Astrocyte (in vitro differentiated cells and primary cell): Measurements from ENCODE around the gene AHNAK.

ENCODE experiments used
- EZH2 ChIP-seq: IDR thresholded peaks from 2 replicates; pipeline ENCODE4 v1.6.1; 2012; ENCODE audit warnings: mild to moderate bottlenecking, low read length, inconsistent platforms; ENCODE audit not compliant: insufficient read depth
- TF ChIP-seq, protein P1 (sequence below): IDR thresholded peaks from 2 replicates; pipeline ENCODE4 v1.5.1; 2011; ENCODE audit warnings: low read depth, mild to moderate bottlenecking, inconsistent platforms, low read length, moderate library complexity; ENCODE audit not compliant: insufficient read depth

DNA sequence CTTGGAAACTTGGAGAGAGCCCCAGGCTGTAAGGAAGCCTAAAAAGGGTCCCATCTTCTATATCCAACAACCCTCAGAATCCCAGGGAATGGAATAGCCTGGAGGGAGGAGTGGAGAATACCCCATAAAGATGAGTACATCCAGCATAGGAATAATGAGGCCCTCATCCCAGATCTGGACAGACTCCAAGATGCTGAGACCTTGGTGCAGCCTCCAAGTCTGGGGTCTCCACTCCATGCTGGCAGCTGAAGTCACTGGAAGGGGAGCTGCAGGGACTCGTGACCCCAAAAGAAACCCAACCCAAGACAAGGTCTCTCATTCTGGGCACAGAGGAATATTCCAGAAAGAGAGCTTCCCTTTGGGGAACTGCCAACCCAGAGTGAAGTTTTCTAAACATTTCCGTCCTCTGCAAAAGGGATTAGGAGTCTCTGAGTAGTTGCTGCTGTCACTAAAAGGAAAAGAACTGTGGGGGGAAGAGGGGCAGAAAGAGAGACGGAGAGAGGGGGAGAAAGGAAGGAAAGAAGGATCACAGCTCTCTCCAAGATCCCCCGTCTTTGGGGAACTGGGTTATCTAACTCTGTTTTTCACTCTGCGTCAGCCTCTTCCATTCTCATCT lies 127.2 kb downstream of the AHNAK start:
- TF ChIP-seq, protein P1, sequence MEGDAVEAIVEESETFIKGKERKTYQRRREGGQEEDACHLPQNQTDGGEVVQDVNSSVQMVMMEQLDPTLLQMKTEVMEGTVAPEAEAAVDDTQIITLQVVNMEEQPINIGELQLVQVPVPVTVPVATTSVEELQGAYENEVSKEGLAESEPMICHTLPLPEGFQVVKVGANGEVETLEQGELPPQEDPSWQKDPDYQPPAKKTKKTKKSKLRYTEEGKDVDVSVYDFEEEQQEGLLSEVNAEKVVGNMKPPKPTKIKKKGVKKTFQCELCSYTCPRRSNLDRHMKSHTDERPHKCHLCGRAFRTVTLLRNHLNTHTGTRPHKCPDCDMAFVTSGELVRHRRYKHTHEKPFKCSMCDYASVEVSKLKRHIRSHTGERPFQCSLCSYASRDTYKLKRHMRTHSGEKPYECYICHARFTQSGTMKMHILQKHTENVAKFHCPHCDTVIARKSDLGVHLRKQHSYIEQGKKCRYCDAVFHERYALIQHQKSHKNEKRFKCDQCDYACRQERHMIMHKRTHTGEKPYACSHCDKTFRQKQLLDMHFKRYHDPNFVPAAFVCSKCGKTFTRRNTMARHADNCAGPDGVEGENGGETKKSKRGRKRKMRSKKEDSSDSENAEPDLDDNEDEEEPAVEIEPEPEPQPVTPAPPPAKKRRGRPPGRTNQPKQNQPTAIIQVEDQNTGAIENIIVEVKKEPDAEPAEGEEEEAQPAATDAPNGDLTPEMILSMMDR, result no peak
- TF ChIP-seq EZH2, result no peak
